GM12874 (cell line): Measurements from ENCODE around the gene PIM2.

Source experiments
- CTCF ChIP-seq: IDR thresholded peaks from 2 replicates; pipeline ENCODE4 v1.5.1; 2011; ENCODE audit warnings: low read depth, mild to moderate bottlenecking, control low read depth, low read length, moderate library complexity; ENCODE audit not compliant: insufficient read depth

Gene PIM2

GRCh38 chrX:48864210-48864609, 54.6 kb downstream of the PIM2 start:
- no peak for TF ChIP-seq CTCF
